ENCODE data around the gene MAP3K6.

MAP3K6 gene

DNA sequence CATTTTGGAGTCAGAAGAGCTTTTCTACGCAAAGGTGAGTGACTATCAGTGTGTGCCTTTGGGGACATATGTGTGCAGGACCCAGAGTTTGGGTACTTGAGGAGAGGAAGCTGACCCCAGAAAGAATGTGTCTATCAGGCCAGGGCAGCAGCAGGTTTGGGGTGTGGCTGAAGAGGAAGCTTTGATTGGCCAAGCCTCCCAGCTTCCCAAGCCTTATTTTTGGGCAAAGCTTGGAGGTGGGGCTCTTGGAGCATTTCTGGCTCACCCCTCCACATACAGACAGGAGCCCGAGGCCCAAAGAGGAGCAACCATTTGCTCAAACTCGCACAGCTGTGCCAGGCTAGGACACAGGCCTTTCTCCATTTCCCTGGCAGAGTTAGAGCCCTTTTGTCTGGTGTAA, 30.3 kb upstream of the MAP3K6 start:
- Histone ChIP-seq H3K9ac (no peak overlapping the region), H3K27ac (no peak overlapping the region), H3K27me3 (no peaks in the 10 kb centered on the region), H3K4me1 (peaks cover 78% of the 10 kb centered on the region), H3K4me3 (no peak overlapping the region), H3K9me3 (no peaks in the 10 kb centered on the region), H3K4me2 (no peak overlapping the region), H4K20me1 (no peaks in the 10 kb centered on the region), H3K36me3 (no peaks in the 10 kb centered on the region)
- TF ChIP-seq Cebpa-rat (IDR thresholded peaks at IDR 0.05) = no peak

DNA sequence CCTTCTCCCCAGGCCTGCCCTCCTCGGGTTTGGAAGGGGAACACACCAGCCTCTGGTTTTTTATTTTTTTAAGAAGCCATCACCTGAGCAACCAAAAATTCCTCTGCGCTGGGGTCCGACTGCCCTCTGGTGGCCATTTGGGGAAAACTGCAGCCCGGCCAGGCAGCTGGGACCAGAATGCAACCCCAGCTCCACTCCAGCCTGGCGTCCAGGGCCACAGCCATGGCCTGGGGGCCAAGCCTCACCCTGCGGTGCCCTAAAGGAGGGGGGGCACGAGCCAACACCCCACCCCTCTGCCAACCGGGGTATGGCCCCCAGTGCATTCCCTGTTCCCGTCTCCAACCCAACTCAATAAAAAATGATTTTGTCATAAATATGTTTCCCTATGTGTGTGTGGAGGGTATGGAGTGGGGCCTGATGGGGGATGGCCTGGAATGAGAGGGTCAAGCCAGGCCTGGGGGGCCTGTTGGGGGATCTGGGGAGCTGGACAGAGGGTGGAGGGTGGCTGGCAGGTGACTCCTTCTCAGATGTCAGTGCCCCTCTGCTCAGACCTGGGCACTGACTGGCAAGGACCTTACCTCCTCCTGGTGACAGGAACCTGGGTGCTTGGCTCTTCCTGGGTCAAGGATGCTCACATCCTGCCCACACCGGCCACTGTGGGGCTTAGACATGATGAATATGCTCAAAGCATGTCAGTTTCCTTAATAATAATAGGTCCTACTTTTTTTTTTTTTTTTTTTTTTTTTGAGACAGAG, 28.9 kb upstream of the MAP3K6 start:
- no peak for TF ChIP-seq Cebpa-rat (IDR thresholded peaks at IDR 0.05)
- no peaks in the 10 kb centered on the region for H3K36me3 ChIP-seq
- no peak overlapping the region for H3K4me2 ChIP-seq
- no peak overlapping the region for H3K4me3 ChIP-seq
- peaks cover 76% of the 10 kb centered on the region for H3K4me1 ChIP-seq
- H3K27ac ChIP-seq = no peak overlapping the region
- no peak overlapping the region for H3K9ac ChIP-seq
- H3K9me3 ChIP-seq = no peaks in the 10 kb centered on the region
- no peaks in the 10 kb centered on the region for H4K20me1 ChIP-seq
- no peaks in the 10 kb centered on the region for H3K27me3 ChIP-seq

DNA sequence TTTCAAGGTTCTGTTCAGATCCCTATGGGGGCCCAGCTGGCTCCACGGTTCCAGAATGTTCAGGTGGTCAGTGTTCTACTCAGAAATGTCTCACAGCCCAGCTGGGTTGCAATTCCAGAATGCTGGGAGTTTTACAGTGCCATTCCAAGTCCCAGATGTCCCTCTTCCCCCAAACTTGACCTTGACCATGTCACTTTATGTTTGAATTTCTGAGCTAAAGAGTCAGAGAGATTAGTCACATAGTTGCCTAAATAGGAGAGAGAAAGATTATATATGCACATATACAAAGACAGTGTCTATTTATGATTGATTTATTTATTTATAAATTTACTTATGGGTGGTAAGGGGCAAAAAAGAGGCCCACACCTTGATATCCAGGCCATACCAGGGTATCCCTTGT, 28.2 kb upstream of the MAP3K6 start:
- Histone ChIP-seq H3K36me3 (no peaks in the 10 kb centered on the region), H3K27ac (no peak overlapping the region), H3K4me2 (no peak overlapping the region), H4K20me1 (no peaks in the 10 kb centered on the region), H3K27me3 (no peaks in the 10 kb centered on the region), H3K9me3 (no peaks in the 10 kb centered on the region), H3K4me3 (no peak overlapping the region), H3K4me1 (peaks cover 70% of the 10 kb centered on the region), H3K9ac (no peak overlapping the region)
- no peak for TF ChIP-seq Cebpa-rat (IDR thresholded peaks at IDR 0.05)

DNA sequence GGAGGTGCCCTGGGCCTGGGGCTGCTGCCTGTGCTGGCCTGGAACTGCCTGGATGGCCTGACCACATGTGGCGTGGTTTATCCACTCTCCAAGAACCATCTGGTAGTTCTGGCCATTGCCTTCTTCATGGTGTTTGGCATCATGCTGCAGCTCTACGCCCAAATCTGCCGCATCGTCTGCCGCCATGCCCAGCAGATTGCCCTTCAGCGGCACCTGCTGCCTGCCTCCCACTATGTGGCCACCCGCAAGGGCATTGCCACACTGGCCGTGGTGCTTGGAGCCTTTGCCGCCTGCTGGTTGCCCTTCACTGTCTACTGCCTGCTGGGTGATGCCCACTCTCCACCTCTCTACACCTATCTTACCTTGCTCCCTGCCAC, 27.5 kb upstream of the MAP3K6 start:
- H3K36me3 ChIP-seq = no peaks in the 10 kb centered on the region
- no peak overlapping the region for H3K4me3 ChIP-seq
- H3K9me3 ChIP-seq = no peaks in the 10 kb centered on the region
- no peak overlapping the region for H3K27ac ChIP-seq
- peaks cover 66% of the 10 kb centered on the region for H3K4me1 ChIP-seq
- H4K20me1 ChIP-seq = no peaks in the 10 kb centered on the region
- TF ChIP-seq Cebpa-rat (IDR thresholded peaks at IDR 0.05) = no peak
- no peak overlapping the region for H3K4me2 ChIP-seq
- H3K27me3 ChIP-seq = no peaks in the 10 kb centered on the region
- no peak overlapping the region for H3K9ac ChIP-seq

DNA sequence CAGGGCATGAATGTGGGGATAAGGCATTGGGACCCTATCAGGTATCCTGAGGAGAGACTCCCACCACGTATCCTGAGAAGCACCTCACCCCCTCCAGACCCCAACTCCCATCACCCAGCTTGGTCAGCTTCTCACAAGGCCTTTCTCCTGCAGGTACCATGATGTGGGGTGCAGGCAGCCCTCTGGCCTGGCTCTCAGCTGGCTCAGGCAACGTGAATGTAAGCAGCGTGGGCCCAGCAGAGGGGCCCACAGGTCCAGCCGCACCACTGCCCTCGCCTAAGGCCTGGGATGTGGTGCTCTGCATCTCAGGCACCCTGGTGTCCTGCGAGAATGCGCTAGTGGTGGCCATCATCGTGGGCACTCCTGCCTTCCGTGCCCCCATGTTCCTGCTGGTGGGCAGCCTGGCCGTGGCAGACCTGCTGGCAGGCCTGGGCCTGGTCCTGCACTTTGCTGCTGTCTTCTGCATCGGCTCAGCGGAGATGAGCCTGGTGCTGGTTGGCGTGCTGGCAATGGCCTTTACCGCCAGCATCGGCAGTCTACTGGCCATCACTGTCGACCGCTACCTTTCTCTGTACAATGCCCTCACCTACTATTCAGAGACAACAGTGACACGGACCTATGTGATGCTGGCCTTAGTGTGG, 27.0 kb upstream of the MAP3K6 start:
- no peak overlapping the region for H3K4me3 ChIP-seq
- TF ChIP-seq Cebpa-rat (IDR thresholded peaks at IDR 0.05) = no peak
- H3K9me3 ChIP-seq = no peaks in the 10 kb centered on the region
- no peaks in the 10 kb centered on the region for H3K27me3 ChIP-seq
- no peaks in the 10 kb centered on the region for H3K36me3 ChIP-seq
- no peak overlapping the region for H3K4me2 ChIP-seq
- 0 out of 2 replicates have a peak overlapping the region, but pooled peaks have one; percentile 6 for H3K27ac ChIP-seq
- no peak overlapping the region for H3K9ac ChIP-seq
- H4K20me1 ChIP-seq = no peaks in the 10 kb centered on the region
- peaks cover 61% of the 10 kb centered on the region for H3K4me1 ChIP-seq

DNA sequence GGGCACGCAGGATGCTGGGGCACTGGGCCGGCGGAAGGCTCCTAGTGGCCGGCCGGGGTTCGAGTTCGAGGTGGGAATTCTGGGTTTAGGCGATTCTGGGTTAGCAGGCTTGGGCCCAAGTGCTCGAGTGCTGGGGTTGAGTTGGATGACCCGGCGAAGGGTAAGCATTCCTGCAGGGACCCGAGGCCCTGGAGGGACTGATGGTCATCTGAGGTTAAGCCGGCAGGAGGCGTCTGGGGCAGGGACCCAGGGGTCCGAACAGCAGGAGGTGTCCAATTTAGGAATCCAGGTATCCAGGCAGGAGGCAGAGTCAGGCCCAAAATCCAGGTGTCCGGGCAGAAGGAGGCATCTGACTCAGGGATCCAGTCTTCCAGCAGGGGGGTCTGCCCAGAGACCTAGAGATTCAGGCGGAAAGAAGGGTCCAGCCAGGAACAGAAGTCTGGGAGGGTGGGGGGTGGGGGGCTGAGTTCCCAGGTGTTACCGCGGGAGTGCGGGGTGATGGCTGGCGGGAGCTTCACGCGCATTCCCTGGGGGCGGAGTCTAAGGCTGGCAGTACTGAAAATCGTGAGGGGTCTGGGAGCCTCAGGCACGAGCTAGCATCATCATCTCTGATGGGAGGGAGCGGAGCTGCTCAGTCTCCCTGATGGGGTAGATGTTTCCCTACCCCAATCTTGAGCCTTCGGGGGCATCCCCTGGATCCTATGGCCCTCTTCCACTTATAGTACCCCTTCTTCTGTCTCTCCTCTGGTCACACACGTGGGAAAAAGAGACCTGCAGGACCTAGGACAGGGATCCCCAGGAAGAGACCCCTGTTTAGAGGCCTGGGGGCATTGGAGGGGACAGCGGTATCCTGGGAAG, 26.2 kb upstream of the MAP3K6 start:
- H3K36me3 ChIP-seq = no peaks in the 10 kb centered on the region
- peaks cover 54% of the 10 kb centered on the region for H3K4me1 ChIP-seq
- H3K9ac ChIP-seq = peak overlapping the region; percentile 63; the same call in 1 of the 2 replicates
- no peak for TF ChIP-seq Cebpa-rat (IDR thresholded peaks at IDR 0.05)
- H3K27ac ChIP-seq = peak overlapping the region; percentile 58
- H3K4me3 ChIP-seq = peak overlapping the region; percentile 68
- H4K20me1 ChIP-seq = no peaks in the 10 kb centered on the region
- no peaks in the 10 kb centered on the region for H3K9me3 ChIP-seq
- no peaks in the 10 kb centered on the region for H3K27me3 ChIP-seq
- peak overlapping the region; percentile 98 for H3K4me2 ChIP-seq

DNA sequence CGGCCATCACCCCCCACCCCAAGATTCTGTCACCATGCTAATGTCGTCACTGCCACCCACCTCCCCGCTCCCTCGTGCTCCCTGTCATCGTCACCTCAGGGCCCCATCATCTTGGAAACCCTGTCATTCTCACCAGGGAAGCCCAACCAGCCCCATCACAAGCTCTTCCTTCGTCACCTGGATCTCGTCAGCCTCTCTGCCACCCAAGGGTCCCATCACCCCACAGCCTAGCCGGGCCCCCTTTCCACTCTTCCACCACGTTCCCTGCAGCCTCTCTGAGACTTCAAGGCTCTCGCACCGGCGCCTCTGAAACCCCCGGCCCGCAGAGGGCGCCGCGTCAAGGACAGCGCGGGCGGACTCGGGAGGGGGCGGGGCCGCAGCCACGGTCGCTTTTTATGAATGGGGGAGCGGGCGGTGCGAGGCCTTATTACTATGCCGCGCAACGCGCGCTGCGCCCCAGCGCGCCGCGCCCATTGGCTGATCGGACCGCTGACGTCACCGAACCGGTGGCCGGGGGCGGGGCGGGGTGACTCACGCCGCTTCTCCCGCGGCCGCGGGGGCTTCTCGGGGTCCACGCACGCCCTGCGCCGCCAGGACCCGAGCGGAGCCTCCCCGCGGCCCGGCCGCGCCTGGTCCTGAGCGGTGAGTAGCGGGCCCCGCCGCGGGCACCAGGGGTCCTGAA, 25.5 kb upstream of the MAP3K6 start, which contains the start of gene GPR3:
Gene GPR3, plus strand, starts transcription at position 527 of the 682 bp plus-strand sequence. CDS start 1,177 bp downstream, outside the sequence.
- no peak for TF ChIP-seq Cebpa-rat (IDR thresholded peaks at IDR 0.05)
- H3K27me3 ChIP-seq = no peaks in the 10 kb centered on the region
- no peaks in the 10 kb centered on the region for H3K36me3 ChIP-seq
- no peaks in the 10 kb centered on the region for H4K20me1 ChIP-seq
- H3K9ac ChIP-seq = peak within 1 kb of the TSS; percentile 63; the same call in 1 of the 2 replicates
- peak within 1 kb of the TSS; percentile 68 for H3K4me3 ChIP-seq
- peak within 1 kb of the TSS; percentile 98 for H3K4me2 ChIP-seq
- H3K27ac ChIP-seq = peak within 1 kb of the TSS; percentile 58
- peaks cover 49% of the 10 kb centered on the region for H3K4me1 ChIP-seq
- H3K9me3 ChIP-seq = no peaks in the 10 kb centered on the region

DNA sequence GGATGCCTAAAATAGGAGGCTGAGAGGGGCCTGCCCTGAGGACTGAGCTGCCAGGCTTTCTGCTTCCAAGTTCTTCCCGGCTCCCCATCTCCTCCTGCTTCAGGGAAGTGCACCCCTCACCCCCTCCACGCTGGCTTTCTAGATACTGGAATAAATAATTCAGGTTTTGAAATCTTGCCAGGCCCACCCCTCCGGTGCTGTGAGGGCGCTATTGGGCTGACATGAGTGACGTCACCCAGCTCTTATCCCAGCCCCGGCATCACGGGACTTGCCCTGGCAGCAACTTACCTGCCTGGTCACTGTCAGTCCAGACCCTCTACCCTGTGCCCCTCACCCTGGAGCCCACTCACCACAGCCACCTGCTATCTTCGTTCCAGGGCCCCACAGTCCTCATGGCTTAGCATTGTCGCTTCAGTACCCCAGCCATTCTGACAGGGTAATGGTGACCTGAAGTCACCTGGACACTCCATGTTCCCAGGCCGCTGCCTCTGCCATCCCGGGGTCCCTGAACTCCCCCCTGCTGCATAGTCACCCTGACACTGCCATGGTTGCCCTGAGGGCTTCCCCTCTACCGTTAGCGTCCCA, 24.8 kb upstream of the MAP3K6 start:
- no peak overlapping the region; the same call in 1 of the 2 replicates for H3K4me3 ChIP-seq
- no peaks in the 10 kb centered on the region for H3K27me3 ChIP-seq
- H3K27ac ChIP-seq = no peak overlapping the region
- H3K9me3 ChIP-seq = no peaks in the 10 kb centered on the region
- no peak for TF ChIP-seq Cebpa-rat (IDR thresholded peaks at IDR 0.05)
- H3K4me1 ChIP-seq = peaks cover 43% of the 10 kb centered on the region
- H3K4me2 ChIP-seq = peak overlapping the region; percentile 98
- H3K36me3 ChIP-seq = no peaks in the 10 kb centered on the region
- no peaks in the 10 kb centered on the region for H4K20me1 ChIP-seq
- H3K9ac ChIP-seq = no peak overlapping the region; the same call in 1 of the 2 replicates

Data from BLaER1 (cell line).